Measurements from ENCODE around the gene CDK2AP2.

GRCh38 chr11:67504005-67504949 lies 3.7 kb downstream of the CDK2AP2 start:
- TF ChIP-seq EZH2phosphoT487 (IDR thresholded peaks at IDR 0.05; ENCODE audit: borderline replicate concordance, low read length) (no peak), CTCF (IDR thresholded peaks at IDR 0.05; ENCODE audit: low read depth, low read length, poor library complexity, severe bottlenecking) (no peak)
